Kidney tubule cell (primary cell): ENCODE data around the gene MIS12.

Source experiments
- DNase-seq: peaks from one replicate; pipeline ENCODE4 v3.0.0-alpha.2; 2018; ENCODE audit warnings: low spot score

Gene MIS12, protein sequence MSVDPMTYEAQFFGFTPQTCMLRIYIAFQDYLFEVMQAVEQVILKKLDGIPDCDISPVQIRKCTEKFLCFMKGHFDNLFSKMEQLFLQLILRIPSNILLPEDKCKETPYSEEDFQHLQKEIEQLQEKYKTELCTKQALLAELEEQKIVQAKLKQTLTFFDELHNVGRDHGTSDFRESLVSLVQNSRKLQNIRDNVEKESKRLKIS

DNA sequence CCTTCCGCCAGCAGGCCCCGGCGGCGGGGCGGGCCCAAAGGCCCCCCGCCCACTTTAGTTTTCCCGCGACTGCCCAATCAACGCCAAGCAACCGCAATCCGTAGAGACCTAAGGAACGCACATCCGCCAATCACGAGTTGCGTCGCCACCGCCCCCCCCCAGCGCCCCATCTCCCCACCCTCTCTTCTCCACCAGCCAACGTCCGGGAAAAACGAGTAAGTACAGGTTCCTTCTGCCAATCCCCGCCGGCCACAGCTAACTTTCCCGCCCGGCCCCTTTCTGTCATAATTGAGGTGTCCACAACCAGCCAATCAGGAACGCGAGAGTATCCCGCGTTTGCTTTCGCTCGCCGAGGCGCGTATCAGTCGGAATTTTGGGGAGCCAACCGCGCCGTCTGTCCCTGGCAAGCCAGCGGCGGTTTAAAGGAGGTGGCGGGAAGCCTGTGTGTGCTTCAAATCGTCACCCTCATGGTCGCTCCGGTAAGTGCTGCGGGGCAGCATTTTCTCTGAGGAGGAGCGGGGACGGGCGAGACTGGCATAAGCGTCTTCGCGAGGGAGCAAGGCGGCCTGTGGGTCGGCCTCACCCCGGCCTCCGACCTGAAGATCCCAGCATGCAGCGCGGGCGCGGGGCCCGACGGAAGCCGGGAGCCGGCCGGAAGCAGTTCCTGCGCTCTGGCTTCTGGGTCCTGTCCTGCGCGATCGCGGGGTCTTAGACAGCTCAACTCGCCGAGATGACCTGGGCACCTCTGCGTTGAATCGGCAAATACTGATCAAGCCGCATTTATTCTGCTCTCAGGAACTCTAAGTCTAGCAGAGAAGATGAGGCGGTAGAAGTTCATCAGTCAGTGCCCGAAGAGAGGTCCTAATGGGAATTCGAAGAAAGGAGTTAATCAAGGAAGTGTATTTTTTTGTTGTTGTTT is at the start of gene MIS12:
Gene MIS12 (plus strand): TSS at position 361 of the 919 bp plus-strand sequence. CDS start 2,297 bp downstream, outside the sequence.
- peak; percentile 99 for DNase-seq

DNA sequence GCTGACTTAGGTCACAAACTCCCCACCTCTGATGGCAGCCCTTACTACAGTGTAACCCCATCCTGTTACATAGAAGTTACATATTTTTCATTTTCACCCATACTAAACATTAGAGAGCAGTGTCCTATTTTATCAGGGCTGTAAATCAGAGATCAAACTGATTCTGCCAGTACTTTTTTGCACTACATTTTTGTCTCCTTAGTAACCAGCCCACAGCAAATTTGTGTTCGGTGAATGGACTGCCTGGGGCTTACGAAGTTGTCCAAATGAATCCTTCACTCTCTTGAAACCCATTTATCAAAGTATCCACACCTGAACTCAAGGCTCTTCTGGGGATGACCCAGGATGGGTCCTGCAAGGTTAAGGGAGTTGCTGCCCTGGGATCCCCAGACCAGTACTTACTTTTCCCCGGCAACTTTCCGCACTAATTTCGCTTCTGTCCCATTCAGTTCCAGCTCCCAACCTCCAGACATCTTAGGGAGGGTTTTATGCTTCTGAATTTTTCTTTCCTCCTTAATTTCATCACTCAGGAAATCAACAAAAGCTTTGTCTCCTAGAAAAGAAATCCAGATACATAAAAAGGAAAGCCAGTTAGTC is 48.5 kb upstream of the MIS12 start:
- peak; percentile 38 for DNase-seq

DNA sequence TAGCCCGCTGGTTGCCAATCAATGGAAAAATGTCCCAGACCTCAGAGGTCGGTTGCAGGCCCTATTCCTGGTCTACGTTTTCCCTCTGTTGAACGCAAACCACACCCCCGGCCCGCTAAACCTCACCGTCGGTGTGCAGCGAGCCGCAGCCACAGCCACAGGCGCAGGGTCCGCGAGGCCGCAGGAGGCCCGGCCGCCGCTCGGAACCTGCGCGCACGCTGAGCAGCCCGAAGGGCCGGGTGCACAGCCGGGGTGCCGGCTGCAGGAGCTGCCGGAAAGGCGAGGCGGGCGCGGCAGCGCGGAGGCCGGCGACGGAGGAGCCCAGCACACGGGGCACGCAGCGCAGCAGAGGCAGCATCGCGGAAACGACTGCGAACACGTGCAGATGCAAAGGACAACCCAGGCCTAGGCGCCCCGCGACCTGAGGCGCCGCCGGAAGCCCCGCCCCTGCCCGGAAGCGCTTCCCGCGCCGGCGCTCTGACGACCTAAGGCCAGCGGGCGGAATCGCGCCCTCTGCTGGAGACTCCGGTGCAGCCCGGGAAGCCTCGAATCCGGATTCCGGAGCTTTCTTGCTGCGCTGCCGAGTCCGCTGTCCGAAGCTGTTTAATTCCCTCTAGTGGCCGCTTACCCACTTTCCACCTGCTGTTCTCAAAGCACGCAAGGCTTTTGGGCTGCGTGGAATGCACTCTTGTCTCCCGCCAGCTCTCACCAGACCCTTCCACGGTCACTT is 47.5 kb upstream of the MIS12 start, which contains the start of gene C1QBP:
Gene C1QBP (minus strand): TSS at position 440 of the 730 bp plus-strand sequence. CDS start 82 bp downstream, at position 358.
- DNase-seq: peak; percentile 93

DNA sequence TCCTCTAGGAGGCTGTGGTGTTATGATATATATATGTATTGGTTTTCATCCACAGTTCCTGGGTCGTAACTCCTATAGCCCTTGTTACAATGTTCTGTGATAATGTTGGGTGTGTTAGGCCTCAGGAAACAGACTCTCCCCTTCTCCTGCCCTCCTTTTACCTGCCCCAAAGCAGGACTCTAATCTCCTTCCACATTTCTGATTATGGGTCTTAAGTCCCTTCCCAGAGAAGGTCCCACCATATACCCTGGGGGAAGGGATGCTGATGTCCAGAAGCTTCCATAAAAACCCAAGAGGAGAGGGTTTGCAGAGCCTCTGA is 47.0 kb upstream of the MIS12 start:
- DNase-seq: no peak

DNA sequence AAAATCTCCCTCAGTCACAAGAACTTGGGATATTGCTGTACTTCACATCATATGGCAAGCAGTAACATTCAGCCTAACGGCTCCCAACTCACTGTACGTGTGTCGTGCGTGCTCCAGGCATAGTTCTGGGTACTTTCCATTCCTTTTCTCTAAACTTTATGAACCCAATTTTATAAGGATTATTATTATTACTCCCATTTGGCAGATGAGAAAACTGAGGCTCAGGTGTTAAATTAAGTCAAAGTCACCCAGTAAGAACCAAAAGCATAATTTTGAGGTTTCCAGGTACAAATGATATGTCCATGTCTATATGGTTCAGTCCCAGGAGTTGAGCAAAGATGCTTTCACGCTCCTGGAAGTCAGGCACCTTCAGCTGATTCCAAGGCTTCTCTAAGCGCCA is 42.6 kb upstream of the MIS12 start:
- DNase-seq: no peak

DNA sequence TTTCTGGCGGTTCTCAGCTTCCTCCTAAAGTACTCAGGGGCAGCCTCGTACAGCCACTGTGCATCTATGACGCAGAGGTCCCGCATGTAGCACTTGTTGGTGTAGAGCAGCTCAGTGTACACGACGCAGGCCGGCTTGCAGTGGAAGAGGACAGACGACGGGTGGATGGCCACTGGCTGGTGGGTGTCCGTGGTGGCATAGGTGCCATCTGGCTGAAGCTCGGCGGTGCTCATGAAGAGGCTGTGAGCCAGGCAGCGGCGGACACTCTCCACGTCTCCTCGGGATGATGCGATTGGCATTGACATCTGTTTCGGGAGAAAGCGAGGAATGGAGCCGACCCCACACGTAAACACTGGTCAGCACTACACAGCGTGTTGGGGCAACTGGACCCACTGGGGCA is 42.2 kb upstream of the MIS12 start:
- no peak for DNase-seq

DNA sequence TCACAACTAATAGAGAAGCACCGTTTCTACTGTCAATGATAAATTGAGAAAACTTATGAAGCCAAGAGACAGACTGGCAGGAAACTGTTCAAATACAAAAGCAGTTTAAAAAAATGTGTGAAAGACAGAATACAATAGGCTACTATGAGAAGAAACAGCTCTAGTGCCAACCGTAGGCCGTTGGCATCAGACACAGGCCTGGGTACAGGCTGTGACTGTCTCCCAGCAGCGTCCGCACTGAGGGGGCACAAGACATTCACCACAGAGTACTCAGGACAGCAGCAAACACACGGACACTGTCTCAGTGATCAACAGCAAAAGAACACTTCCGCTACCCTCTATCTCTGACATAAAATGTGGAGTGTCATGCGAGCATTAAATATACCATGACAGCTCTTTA is 39.6 kb upstream of the MIS12 start:
- DNase-seq: no peak

DNA sequence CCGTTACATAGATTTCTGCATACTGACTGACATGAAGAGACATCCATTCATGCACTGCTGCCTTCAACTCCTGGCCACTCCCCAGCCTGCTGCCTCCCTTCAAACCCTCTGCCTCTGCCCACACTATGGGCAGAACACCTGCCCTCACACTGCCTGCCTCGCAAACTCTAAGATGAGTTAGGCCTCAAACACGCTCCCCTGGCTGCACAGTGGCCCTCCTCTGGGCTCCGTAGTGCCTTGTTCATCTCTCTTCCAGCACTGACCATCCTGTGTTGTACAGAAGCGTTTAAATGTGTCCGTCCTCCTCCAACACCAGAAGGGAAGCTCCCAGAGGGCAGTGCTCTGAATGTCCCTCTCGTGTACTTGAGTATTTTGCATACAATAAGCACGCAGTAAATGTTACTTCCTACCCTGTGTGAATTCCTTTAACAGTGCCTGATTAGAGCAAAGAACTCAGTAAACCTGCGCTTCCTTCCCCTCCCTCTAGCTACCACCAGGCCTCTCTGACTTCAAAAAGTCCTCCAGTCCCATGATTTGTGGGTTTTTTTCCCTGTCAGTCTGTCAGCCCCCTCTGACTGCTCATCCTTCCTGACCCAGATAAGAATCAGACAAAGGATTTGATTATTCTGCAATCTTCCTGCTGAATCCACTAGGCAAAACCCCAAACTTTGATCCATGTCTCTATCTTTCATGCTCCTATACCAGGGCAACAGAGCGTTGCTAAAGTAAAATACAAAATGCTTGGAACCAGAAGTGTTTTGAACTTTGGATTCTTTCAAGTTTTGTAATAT is 21.5 kb upstream of the MIS12 start:
- DNase-seq: no peak

DNA sequence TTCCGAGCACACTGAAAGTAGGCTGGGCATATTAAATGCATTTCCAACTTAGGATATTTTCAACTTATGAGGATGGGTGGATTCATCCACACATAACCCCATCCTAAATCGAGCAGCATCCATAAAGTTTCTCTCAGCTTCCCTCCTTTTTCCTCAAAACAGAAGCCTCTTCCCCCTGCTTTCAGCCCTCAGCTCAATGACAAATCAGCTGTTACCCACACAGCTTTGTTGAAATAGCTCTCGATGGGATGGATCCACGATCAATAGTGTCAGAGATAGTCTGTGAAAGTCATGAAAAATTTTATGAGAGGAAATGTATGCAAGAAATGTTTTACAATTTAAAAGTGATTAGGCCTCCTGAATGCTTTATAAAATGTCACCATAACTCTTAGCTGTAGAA is 20.1 kb upstream of the MIS12 start:
- no peak for DNase-seq

DNA sequence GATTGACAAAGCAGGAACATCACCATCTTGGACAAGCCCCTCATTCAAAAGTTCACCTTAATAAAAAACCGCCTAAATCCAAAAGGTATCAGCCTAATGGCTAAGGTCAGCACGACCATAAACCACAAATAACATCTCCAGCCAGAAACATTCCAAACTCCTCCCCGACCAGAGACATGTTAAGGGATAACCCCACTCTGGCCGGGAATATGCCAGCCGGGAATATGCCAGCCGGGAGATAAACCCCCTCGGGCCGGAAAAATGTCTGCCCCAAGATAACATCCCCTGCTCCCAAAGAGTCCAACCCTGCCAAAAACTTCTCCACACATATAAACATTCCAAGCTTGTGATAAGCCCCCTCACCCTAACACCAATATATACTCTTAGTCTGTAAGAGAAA is 18.9 kb upstream of the MIS12 start:
- DNase-seq: no peak

DNA sequence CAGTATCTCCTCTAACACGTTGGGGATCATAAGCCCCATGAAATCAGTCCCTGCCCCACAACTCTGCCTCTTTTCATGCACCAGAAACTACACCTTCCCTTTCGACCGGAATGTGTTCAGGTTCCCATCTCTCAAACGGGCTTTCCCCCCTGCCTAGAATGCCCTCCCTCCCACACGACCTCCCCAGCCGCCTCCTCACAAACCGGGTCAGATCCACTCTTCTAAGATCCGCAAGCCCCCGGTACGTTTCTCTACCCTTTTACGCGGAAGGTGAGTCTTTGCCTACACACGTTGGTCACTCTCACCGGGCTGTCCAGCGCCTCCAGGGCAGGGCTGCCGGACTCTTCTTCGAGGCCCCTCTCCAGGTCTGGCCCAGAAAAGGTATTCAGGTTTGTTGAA is 18.3 kb upstream of the MIS12 start:
- no peak for DNase-seq

DNA sequence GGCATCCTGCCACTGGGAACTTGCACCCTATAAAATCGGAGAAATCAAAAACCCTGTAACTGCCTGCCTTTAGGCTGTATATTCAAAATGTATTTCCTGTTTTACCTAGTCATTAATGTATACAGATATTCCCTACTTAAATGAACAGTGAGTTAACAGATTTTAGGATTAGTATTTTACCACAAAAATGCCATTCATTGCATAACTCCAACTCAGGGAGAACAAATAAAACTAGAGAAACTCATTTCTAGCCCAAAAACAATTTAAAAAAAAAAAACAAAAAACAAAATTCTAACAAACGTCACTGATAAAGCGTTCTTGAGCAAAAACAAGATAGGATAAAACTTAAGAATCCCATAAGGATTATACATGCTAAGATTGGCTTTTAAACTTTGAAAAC is 13.9 kb upstream of the MIS12 start:
- DNase-seq: no peak

DNA sequence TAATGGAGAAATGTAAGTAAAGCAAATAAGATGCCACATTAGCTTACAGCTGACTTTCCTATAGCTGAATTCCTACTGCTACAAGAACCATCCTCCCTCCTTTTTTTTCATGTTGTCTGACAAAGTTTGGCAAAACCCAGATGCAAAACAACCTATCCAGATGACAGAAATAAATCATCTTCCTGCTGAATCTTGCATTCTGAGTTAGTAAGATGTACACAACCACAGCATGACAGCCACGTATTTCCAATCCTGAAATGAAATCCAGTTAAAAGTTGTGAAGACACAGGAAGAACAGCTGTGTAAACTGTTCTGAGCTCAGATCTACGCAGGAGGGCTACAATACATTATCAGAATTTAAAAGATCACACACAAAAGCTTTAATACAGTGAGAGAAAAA is 12.5 kb upstream of the MIS12 start:
- DNase-seq: no peak

DNA sequence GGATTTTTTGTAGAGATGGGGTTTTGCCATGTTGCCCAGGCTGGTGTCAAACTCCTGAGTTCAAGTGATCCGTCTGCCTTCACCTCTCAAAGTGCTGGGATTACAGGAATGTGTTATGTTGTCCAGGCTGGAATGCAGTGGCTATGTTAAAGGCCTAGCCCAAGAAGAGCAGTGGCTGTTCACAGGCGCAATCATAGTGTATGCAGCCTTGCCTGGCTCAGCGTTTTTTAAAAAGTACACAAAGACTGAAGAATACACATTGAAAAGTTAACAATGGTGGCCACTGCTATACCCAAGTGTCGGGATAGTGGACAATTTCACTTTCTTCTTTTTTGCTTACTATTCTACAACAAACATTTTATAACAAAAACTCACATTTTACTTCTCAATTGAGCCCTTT is 7.4 kb upstream of the MIS12 start:
- no peak for DNase-seq

DNA sequence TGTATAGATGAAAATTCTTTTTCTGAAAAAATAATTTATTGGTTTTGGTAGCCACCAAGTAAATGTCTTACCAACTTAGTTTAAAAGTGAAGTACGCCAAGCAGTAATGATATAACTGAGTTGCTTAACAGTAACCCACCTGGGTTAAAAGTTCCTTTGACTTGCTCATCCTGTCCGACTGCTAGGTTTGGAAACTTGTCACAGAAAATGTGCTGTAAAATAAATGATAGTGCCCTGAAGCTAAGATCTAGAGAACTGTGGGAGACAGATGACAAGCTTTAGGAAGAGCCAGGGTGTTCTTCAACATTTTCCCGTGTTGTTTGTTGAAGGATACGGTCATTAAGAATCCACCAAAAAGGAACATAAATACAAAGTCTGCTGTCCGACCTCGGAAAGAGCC is 5.4 kb upstream of the MIS12 start:
- DNase-seq: no peak

DNA sequence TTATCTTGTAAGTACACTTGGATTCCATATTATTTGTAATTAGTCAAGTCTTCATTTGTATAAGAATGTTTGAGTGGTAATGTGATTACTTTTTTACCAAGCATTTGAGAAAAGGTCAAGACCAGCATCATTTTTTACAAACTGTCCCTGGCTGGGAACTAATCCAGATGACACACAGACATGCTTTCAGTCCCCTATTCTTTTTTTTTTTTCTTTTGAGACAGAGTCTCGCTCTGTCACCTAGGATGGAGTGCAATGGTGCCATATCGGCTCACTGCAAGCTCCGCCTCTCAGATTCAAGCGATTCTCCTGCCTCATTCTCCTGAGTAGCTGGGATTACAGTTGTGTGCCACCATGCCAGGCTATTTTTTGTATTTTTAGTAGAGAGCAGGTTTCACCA is 4.9 kb upstream of the MIS12 start:
- DNase-seq: no peak

DNA sequence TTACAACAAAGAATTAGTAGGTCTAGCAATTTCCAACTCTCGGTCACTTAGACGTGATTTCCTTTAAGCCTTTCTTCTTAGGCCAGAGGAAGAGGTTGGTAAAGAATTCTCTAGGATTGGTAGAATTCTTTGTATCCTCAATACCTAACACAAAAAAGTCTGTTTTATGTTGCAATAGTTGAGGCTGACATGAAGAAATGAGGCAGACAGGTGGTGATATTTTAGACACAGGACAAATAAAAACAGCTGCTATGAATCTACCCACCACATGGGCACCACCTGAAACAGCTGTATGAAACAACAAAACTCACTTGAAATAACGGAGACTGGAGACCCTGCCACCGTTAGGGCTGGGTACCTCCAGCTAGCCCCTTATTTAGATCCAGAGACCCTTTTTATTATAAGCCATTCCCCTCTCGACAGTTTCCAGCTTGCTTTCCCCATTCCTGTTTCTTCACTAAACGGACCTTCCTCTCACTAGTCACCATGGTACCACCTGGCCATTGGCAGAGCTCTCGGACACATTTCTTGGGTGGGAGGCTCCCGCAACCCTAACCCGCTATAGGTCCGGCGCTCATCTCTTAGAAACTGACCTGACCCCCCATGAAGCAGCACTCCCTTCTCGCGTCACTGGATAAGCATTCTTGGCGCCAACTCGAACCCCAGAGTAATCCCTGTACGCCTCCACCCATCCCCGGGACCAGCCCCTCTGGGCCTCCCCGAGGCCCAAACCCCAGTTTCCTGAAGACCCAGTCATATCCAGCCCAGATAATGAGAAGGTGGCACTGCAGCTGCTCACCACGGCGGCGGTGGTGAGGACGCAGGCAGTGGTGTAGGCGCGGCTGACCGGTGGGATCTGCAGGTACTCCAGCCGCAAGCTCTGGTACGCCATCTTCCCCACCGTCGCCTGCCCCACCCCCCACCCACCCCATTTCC is 828 bp upstream of the MIS12 start, which contains the start of gene DERL2:
Gene DERL2 (minus strand): TSS at position 909 of the 936 bp plus-strand sequence. CDS start 17 bp downstream, at position 892.
- DNase-seq: peak; percentile 62

DNA sequence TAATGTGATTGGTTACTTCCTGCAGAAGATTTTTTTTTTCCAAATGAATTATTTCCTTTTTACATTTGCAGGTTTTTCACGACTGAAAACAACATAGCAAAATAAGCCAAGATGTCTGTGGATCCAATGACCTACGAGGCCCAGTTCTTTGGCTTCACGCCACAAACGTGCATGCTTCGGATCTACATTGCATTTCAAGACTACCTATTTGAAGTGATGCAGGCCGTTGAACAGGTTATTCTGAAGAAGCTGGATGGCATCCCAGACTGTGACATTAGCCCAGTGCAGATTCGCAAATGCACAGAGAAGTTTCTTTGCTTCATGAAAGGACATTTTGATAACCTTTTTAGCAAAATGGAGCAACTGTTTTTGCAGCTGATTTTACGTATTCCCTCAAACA is 2.4 kb downstream of the MIS12 start:
- DNase-seq: no peak

DNA sequence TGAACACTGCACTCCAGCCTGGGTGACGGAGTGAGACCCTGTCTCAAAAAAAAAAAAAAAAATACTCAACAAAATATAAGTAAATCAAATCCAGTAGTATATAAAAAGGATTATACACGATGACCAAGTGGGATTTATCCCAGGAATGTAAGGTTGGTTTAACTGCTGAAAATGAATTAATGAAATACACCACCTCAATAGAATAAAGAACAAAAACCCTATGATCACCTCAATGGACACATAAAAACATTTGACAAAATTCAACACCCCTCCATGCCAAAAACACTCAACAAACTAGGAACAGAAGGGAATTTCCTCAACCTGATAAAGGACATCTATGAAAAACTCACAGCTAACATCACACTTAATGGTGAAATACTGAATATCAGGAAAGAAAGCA is 6.6 kb downstream of the MIS12 start:
- DNase-seq: no peak

DNA sequence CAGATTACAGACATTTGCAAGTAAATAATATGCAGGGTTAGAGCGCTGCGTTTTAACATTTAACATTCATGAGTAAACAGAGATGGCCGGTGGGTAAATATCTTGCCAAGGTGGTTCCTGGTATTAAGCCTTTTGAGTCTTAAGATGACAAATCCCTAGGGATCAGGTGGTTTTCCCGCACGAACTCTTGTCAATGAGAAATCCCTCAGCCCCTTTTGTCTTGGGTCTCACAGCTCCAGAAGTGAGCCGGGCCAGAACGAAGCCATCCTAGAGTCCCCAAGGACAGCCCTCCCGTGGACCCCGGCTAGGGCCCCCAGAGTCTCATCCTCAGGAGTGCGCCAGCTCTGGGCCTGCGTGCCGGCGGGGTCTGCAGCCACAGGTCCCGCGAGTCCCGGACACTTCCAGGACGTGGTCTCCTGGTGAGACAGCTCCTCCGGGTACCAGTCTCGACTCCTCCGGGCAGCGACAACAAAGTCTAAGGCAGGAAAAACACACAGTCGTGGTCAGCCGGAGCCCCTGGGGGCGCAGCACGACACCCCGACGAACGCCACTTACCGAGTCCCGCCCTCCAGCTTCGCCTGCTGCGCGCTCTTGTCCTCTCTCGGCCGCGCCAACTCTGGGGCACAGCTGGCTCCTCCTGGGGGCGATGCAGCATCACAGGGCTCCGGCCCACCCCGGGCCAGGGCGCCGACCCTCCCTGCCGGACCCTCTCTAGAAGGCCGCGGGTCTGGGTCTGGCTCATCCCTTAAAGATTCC is 13.3 kb downstream of the MIS12 start:
- DNase-seq: no peak
